ENCODE data around the gene TPPP.

TPPP gene

GRCh38 chr5:610011-610743 lies 83.0 kb downstream of the TPPP start:
- CTCF ChIA-PET = interaction anchor here (0.6 kb wide), 1 partner anchor 292 kb away, joined by 3 read pairs; no protein-coding TSS in a partner anchor
- H3K4me1 ChIP-seq (ENCODE audit: control insufficient read depth, insufficient read depth, low read length) = peaks cover 4% of the 10 kb centered on the region
- POLR2A ChIA-PET = interaction anchor here (0.6 kb wide), 1 partner anchor 59 kb away, joined by 6 read pairs; no protein-coding TSS in a partner anchor
- H3K36me3 ChIP-seq (ENCODE audit: control insufficient read depth in 2 of 2, insufficient read depth in 1 of 2, low read length in 2 of 2) = peaks cover 1 to 7% of the 10 kb centered on the region in 2 experiments; a peak in 2 of 3 replicates
- H3K27ac ChIP-seq (ENCODE audit: extremely low read depth, low read depth, low read length) = no peak overlapping the region
- H3K4me3 ChIP-seq (ENCODE audit: low read depth, low read length) = no peak overlapping the region
- H3K9me3 ChIP-seq (ENCODE audit: control insufficient read depth, insufficient read depth, low read depth, low read length) = no peaks in the 10 kb centered on the region
- TF ChIP-seq GLIS1 (tag by site-specific recombination; IDR thresholded peaks at IDR 0.05) (peak; percentile 67), GLI4 (tag by site-specific recombination; IDR thresholded peaks at IDR 0.05) (no peak), GLIS2 (tag by site-specific recombination; IDR thresholded peaks at IDR 0.05) (peak; percentile 78)

Measured in HEK293 (cell line).